HG02852 (cell line): ENCODE data around the gene CCNJL.
A peak's percentile ranks its signal among the peaks of the same experiment; 100 is the strongest.

Experiments
- ATAC-seq: cut with Tn5 transposase; IDR thresholded peaks from one replicate; pipeline ENCODE4 v1.9.1; 2021; ENCODE audit warnings: mild to moderate bottlenecking, moderate library complexity; ENCODE audit not compliant: unreplicated experiment

The CCNJL gene

DNA sequence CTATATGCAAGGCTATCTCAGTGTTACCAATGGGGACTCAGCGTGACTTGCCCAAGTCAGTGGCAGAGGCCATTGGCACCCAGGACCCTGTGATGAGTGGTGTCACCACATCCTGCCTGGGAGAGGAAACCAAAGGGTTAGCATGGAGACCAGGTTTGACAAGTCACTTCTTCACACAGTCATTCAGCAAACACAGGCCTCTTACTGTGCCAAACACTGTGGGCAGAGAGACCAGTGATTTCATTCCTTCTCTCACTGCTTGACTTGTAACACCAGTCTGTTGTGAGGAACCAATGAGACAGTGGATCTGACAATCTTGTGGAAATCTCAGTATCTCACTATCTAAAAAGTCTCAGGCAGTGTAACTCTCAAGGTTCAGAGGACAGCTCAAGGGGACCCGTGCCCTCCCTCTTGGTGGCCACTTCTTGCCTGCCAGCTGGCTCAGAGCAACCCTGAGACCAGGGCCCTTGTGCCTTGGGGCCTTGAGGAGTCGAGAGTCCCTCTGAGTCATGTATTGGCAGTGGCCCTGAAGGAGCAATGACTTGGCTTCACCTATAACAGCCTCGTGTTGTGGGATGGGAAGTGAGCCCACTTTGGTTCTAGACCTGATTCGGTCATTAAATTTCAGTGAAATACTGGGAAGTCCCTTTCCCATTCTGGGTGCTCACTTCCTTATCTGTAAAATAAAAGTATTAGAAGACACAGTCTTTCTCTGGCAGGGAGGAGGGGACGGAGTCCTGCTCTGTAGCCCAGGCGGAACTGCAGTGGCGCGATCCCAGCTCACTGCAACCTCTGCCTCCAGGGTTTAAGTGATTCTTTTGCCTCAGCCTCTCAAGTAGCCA is 81.5 kb downstream of the CCNJL start:
- peak; percentile 56 for ATAC-seq

DNA sequence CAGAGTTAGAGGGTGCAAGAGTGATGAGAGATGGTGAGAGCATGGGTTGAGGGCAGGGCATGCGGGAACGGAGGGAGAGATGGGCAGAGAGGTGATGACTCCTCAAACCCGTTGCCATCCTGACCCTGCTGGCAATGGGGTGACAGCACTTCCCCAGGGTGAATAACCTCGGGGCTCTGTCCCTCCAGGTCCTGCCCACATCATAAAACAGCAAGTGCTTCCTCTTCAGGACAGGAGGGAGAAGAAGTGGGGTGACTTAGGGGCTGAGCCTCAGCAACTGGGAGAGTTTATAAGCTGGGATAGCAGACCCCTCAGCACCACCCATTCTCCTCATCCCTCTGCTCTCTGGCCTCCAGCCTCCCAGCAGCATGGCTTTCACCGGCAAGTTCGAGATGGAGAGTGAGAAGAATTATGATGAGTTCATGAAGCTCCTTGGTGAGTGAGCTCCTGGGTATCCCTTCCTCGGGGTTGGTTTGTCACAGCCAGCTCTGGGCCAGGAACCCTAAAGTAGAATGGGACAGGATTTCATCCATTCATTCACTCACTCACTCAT is 83.1 kb downstream of the CCNJL start, which contains the start of gene FABP6:
Gene FABP6, plus strand, starts transcription at position 317 of the 553 bp plus-strand sequence. Its CDS starts 52 bp downstream, at position 369.
- ATAC-seq, result no peak

DNA sequence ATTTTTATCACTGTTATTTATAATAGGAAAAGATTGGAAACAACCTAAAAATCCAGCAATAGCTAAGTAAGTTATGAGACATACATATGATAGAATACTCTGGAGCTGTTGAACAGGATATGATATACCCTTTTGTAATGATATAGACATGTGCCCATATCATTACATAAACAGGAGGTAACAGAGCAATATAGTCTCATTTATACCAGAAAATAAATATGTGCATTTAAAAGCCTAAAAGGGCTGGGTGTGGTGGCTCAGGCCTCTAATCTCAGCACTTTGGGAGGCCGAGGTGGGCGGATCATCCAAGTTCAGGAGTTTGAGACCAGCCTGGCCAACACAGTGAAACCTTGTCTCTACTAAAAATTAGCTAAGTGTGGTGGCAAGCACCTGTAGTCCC is 85.4 kb downstream of the CCNJL start:
- no peak for ATAC-seq

DNA sequence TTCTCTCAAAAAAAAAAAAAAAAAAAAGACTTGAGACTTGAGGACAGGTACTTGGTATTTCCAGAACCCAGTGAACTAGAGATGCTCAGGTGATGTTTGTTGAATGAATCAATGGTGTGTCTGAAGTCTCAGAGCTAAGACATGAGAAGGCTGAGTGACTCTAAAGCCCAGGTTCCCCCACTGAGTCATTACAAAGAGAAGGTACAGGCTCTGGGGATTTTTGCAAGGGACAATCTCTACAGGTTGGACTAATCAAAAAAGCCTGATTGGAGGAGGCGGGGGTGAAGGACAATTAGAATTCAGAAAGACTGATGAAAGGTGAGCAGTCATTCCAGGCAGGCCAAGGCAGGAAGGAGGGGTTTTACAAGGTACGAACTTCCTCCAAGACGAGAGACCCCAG is 91.3 kb downstream of the CCNJL start:
- peak; percentile 83 for ATAC-seq

DNA sequence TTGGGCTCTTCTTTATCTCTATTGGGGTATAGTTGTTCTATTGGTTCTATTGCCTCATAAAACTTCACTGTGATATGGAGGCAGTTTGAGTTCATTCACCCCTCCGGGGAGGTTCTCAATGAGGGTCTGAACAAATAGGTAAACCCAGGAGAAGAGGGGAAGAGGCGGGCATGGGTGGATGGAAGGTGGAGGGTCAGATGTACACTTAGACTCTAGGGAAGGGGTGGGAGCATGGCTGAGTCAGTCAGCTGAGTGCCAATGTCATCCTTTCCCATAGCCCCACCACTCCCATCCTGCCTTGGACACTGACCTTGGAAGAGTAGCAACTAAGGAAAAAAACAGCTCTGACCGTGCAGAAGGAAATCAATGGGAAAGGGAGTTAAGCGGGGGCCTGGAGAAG is 93.0 kb downstream of the CCNJL start:
- no peak for ATAC-seq

DNA sequence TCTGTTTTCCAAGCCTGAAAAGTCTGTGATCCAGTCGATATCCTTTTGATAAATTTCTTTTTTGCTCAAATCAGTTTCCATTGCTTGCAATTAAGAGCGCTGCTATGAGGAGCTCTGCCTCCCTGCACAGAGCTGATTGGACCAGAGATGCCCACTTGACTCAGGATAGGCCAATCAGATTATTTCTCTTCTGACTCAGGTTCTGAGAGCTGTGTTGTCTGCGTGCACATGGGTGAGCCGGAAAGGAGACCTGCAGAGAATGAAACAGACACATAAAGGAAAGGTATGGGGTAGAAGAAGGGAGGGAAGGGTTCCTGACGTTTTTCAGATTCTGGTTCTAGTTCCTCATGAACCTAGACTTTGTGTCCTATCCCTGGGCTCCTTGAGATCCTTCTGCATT is 98.8 kb downstream of the CCNJL start:
- ATAC-seq, result peak; percentile 85

DNA sequence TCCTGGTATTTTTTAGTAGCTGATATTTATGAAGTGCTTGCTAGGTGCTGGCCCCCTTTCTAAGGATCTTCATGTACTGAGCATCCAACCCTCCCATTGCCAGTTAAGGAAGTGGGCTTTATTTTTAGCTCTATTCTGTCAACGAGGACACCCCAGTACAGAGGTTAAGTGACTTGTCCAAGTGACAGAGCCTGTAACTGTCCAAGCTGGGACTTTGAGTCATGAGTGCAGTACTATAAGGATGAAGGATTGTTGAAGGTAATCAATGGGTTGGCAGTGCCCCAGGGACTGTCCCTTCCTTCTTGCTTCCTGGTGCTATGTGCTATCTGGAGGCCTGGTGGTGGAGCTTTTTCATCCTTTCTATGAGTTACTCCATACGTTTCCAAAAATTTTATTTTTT is 101.0 kb downstream of the CCNJL start:
- no peak for ATAC-seq

DNA sequence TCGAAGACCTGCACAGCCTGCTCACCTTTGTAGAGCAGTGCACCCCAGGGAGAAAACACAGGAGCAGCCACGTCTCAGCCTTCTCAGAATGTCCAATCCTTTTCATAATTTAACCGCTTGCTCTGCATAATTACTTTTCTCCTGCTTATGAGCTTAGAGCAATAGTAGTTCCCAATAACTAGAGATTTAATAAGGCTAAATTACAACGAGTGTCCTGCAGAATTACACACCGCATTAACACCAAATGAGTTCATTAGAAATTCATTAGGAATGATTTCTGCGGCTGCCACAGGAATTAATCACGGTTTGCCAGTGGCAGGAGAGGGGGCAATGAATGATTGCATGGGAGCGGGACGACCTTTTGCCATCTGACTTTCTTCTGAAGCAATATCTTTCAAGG is 101.8 kb downstream of the CCNJL start:
- no peak for ATAC-seq

DNA sequence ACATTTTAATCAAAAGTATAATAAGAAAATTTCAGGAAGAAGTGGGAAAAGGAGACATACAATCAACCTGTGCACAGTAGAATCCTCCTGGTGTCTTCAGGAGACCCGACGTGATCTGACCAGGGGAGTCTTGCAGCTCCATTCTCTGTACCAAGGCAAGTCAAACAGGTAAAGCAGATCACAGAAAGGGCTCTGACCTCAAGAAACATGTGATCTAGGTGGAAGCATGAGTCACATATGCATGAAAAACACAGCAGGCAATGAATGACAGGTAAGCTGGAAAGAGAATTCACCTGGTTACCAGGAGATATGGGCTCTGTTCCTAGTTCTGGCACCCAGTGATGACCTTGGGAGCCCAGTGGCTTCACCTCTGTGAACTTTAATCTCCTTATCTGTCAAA is 102.4 kb downstream of the CCNJL start:
- no peak for ATAC-seq

DNA sequence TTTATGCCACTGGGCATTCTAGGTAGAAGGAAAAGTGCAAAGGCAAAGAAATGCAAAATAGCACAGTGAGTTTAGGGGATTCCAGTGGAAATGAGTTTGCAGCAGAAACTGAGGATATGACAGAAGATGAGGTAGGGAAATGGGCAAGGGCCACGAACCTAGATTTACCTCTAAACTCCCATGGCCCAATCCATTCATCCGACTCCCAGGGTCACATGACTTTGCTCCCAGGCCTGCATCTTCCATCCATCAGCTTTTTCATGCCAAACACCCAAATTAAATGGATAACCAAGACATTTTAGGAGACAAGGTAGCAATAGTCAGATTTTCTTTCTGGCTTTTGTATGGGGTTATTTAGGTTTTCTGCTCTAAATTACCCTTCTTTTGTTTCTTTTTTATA is 105.3 kb downstream of the CCNJL start:
- ATAC-seq, result no peak
